IMR-90 (cell line): Measurements from ENCODE around the gene AOX1.

ENCODE experiments used
- CTCF ChIP-seq: conservative IDR thresholded peaks from 2 replicates; pipeline ENCODE4 v1.5.1; 2012; ENCODE audit warnings: mild to moderate bottlenecking, low read depth, low read length, improper control_type of control experiment
- FOS ChIP-seq: fragments of 150-350 bp; IDR thresholded peaks from 2 replicates; pipeline ENCODE4 v1.6.1; 2016; ENCODE audit warnings: low read depth, low read length
- MAFK ChIP-seq: IDR thresholded peaks from 2 replicates; pipeline ENCODE4 v1.6.1; 2012; ENCODE audit warnings: low read depth, low read length, improper control_type of control experiment
- MAZ ChIP-seq: IDR thresholded peaks from 2 replicates; pipeline ENCODE4 v1.6.1; 2012; ENCODE audit warnings: low read depth, mild to moderate bottlenecking, low read length, improper control_type of control experiment, moderate library complexity, borderline replicate concordance
- NFE2L2 ChIP-seq: fragments of 150-350 bp; IDR thresholded peaks from 2 replicates; pipeline ENCODE4 v1.6.1; 2016; ENCODE audit warnings: low read depth, mild to moderate bottlenecking, low read length
- POLR2A ChIP-seq: IDR thresholded peaks from 2 replicates; pipeline ENCODE4 v1.6.1; 2012; ENCODE audit warnings: mild to moderate bottlenecking, low read depth, low read length
- RAD21 ChIP-seq: IDR thresholded peaks from 2 replicates; pipeline ENCODE4 v1.6.1; 2012; ENCODE audit warnings: low read length, improper control_type of control experiment
- RFX5 ChIP-seq: IDR thresholded peaks from 2 replicates; pipeline ENCODE4 v1.8.0; 2012; ENCODE audit warnings: low read depth, mild to moderate bottlenecking, low read length, moderate library complexity

GRCh38 chr2:200681697-200682096, 95.9 kb downstream of the AOX1 start:
- TF ChIP-seq NFE2L2, result no peak
- no peak for TF ChIP-seq CTCF
- no peak for TF ChIP-seq POLR2A
- no peak for TF ChIP-seq MAZ
- TF ChIP-seq FOS, result no peak
- no peak for TF ChIP-seq MAFK
- TF ChIP-seq RAD21, result no peak
- TF ChIP-seq RFX5, result no peak
